ENCODE measurements around the gene CACNG6. TPM values are rescaled to one million over a fixed set of nuclear protein-coding genes. Genes with fewer than 3 reads are reported as not detected.
"Not testable (repeated sequence)": the region's sequence is repeated elsewhere in the genome, so short reads cannot be mapped to it uniquely, and the experiment has no call there.

Gene CACNG6, protein sequence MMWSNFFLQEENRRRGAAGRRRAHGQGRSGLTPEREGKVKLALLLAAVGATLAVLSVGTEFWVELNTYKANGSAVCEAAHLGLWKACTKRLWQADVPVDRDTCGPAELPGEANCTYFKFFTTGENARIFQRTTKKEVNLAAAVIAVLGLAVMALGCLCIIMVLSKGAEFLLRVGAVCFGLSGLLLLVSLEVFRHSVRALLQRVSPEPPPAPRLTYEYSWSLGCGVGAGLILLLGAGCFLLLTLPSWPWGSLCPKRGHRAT
- polyA plus RNA-seq (2013, experiment 1 of 2; ENCODE audit: insufficient read length): 0.18 TPM
- polyA plus RNA-seq (2013, experiment 2 of 2; ENCODE audit: insufficient read length): 0.83 TPM

DNA sequence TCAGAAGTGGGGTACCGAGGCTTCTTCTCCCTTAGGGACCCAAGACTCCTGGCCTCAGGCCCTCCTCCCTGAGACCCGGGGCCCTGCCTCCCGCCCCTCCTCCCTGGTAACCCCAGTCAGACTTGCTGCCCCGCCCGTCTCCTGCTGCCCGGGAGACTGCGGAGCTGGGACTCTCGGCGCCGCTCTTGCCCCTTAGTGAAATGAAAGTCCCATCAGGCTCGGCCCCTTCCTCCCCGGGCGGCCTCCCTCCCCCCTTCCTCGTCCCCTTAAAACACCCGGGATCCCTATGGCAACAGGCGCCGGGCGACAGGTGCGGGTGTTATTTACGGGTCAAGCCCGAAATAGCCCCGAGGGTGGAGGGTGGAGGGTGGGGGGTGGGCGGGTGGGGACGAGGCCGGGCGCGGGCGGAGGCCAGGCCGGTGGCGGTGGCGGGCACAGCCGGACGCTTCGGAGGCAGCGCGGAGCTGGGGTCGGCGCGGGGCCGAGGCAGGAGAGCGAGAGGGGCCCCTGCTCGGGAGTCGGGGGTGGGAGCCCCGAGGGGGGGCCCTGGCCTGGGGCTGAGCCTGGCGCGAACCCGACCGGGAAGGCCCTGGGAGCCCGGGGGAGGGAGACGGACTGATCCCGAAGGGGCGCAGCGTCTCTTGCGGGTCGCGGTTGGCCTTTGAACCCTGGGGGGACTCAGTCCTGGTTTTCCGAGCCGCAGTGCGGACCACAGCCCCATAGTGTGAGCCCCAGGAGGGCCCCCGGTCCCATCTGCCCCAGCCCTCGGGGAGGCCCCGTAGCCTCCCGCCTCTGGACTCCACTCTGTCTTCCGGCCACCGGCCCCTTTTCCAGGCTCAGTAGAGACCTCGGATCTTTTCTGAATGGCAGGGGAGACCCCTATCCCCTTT, at the start of gene CACNG6:
CACNG6 (plus strand) TSS at position 414 of the 890 bp plus-strand sequence. CDS start 1,241 bp downstream, outside the sequence.
- DNase-seq: no peak

DNA sequence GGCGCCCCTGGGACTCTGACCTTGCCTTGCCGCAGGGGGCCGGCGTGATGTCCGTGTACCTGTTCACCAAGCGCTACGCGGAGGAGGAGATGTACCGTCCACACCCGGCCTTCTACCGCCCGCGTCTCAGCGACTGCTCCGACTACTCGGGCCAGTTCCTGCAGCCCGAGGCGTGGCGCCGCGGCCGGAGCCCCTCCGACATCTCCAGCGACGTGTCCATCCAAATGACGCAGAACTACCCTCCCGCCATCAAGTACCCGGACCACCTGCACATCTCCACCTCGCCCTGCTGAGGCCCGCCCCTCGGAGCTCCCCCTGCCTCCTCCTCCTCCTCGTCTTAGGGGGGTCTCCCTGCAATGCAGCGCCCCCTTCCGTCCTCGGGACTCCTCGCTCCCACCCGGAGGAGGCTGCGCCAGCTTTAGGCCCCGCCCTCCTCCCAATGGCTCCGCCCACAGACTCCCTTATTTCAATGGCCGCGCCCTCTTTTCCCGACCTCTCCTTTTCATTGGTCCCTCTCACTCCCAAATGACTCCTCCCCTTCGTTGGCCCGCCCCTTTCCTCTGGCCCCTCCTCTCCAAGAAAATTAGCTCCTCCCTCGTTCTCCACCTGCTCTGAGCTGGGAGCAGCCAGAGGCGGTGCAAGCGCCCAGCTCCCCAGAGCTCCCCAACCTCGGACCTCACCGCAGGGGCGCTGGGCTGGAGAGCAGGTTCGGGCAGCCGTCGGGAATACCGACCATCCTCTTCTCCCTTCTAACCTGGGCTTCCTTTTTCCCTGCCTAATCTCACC, 49.2 kb upstream of the CACNG6 start:
- no peak for DNase-seq

DNA sequence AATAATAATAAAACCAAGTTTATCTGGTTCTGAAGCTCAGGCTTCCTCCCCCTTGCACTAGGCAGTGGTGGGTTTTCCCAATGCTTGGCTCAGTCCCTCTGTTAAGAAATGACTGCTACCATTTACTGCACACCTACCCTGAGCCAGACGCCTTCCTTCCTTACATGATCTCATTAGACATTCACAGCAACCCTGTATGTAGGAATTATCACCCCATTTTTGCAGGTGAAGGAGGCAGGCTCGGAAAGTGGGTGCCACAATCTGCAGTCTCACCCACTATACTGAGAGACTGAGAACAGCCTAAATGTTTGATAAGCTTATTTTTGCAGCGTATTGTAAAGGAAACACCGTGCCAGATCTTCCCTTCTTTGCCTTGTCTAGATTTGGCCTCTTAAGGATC, 47.0 kb upstream of the CACNG6 start:
- DNase-seq: no peak

DNA sequence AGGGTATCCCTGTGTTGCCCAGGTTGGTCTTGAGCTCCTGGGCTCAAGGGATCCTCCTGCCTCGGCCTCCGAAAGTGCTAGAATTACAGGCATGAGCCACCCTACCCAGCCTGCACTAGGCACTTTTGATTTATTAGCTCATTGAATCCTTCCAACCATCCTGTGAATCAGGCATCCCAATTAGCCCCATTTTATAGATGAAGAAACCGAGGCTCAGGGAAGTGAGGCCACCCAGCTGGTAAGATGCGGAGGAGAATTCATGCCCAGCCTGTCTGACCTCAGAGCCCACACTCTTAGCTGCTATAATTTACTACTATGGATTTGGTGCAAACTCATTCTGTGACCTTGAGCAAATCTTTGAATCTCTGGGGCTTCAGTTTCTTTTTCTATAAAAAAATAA, 46.5 kb upstream of the CACNG6 start:
- no peak for DNase-seq

DNA sequence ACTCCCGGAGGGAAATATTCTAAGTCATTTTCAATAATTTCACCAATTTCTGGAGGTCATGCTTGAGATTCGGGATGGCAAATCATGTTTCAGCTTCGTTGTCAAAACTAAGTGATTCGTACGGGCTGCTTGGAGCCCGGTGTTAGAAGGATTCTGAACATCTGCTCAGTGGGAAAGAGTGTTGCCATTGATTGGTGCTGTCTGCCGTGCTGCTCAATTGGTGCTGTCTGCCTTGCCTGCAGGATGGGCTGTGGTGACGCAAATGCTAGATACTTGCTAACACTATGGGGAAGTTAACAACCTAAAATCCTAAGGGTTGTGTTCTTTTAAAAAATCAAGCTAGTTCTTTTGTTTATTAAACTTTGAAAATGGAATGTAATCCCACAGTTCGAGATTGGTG, 46.0 kb upstream of the CACNG6 start:
- no peak for DNase-seq

DNA sequence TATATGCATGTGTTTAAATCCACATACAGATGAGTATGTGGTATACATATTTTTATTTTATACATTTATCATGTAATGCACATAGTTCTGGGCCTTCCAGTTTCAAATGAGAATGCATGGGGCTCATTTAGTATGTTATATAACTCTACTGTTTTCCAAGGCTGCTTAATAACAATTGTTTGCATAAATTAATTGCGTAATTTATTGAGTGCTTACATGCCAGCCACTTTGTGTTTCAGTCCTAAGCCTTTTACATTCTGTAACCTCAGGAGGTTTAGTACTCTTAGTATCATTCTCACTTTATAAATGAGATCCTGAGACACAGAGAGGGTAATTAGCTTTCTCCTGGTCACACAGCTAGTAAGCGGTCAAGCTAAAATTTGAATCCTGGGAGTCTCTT, 45.4 kb upstream of the CACNG6 start:
- DNase-seq: no peak

DNA sequence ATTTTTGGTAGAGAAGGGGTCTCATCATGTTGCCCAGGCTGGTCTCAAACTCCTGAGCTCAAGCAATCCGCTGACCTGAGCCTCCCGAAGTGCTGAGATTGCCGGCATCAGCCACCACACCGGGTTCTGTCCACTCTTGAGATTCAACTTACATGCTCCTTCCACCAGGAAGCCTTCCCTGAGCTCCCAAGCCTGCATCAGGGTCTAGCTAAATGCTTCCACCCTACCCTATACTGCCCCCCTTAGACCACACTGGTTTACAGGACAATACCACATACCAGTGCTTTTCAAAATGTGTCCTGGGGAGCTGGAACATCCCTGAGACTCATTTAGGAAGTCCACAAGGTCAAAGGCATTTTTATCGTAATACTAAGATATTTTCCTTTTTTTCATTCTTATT, 43.8 kb upstream of the CACNG6 start:
- DNase-seq: no peak

DNA sequence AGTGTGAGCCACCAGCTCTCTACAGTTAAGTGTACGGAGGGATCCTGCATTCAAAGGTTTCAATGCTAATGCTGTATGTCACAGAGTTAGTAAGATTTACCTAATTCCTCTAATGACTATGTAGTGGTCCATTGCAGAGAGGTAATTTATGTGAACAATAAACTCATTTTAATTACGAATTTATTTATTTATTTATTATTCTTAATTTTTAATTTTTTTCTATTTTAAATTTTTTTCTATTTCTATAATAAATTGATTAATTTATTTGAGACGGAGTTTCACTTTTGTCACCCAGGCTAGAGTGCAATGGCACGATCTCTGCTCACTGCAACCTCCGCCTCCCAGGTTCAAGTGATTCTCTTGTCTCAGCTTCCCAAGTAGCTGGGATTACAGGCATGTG, 42.8 kb upstream of the CACNG6 start:
- DNase-seq: not testable (repeated sequence)

DNA sequence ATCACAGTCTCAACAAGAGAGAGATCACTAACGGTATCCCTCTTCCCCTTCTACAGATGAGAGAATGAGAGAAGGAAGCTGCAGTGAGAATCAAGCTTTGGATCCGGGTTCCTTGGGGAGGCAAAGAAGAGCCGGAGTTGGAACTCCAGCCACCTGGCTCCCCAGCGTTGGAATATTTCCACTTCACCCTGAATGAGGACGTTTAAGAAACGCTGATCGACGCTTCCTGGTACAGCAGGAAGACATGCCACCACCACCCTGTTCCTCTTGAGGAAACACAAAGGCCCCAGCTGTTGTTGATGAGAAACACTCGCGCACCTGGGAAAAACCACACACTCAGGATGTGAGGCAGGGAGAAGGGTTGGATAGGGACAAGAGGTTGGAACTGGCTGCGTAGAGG, 40.0 kb upstream of the CACNG6 start:
- DNase-seq: no peak

DNA sequence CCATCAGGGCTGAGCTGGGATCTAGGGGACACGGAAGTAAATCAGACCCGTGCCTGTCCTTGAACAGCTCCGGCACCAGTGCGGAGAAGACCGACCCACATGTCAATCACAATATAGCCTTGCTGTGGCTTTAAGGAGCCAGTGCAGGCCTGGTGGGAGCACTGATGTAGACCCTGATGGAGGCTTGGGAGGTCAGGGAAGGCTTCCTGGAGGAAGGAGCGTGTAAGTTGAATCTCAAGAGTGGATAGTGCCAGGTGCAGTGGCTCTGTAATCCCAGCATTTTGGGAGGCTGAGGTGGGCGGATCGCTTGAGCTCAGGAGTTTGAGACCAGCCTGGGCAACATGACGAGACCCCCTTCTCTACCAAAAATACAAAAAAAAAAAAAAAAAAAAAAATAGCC, 39.5 kb upstream of the CACNG6 start:
- no peak for DNase-seq

DNA sequence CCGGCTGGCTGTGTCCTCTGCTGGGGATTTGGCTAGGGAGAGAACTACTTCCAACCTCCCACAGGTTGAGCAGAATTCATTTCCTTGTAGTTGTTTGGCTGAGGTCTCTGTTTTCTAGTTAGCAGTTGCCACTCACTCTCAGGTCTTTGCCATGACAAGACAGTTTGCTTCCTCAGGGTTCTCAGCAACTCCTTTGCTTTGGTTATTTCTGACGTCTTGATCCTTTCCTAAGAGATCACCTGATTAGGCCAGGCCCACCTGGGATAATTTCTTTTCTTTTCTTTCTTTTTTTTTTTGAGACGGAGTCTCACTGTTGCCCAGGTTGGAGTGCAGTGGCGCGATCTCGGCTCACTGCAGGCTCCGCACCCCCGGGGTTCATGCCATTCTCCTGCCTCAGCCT, 38.1 kb upstream of the CACNG6 start:
- DNase-seq: no peak

DNA sequence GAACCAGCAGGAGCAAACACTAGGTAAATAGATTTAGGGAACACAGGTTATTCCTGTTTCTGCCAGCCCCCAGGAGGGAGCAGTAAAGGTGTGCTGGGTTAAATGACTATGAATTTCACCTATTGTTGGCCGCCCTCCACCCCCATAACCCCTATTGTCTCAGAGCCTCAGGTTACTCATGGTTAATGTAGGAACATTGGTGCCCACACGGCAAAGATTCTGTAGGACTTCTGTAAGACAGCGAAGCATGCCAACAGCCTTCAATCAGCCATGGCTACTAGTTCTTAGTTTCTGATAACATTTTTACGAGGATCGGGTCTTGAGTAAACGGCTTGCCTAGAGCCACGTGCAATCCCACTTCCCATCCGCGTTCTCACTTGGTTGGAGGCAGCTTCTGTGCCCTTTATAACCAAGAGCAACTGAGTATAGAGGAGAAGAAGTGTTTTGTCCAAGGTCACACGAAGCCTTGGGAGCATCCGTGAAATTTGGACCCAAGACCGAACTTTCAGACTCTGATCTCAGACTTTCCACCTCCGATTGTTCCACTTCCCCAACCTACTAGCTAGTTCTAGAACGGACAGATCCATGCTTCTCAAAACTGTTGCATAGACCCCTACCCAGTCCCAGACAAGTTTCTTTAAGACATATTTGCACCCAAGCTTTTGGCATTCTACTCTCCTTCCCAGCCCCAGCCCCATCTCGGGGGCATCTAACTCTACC, 33.8 kb upstream of the CACNG6 start:
- DNase-seq: no peak

DNA sequence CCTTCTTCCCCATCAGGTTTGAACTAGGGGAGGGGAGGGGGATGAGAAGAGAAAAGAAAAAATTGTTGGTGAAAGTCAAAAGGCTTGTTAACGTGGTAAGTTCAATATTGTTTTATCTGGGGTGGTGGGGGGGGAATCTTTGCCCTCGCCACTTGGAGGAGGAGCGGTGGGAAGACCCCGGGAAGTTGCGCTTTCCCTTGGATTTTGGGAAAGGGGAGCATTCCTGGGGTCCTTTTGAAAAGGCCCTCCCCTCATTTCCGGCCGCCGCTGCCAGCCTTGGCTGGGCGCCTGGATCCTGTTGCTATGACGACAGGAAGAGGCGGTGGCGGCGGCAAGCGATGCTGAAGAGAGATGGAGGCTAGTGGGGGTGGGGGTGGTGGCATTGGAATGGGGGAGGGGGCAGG, 33.3 kb upstream of the CACNG6 start:
- DNase-seq: no peak

DNA sequence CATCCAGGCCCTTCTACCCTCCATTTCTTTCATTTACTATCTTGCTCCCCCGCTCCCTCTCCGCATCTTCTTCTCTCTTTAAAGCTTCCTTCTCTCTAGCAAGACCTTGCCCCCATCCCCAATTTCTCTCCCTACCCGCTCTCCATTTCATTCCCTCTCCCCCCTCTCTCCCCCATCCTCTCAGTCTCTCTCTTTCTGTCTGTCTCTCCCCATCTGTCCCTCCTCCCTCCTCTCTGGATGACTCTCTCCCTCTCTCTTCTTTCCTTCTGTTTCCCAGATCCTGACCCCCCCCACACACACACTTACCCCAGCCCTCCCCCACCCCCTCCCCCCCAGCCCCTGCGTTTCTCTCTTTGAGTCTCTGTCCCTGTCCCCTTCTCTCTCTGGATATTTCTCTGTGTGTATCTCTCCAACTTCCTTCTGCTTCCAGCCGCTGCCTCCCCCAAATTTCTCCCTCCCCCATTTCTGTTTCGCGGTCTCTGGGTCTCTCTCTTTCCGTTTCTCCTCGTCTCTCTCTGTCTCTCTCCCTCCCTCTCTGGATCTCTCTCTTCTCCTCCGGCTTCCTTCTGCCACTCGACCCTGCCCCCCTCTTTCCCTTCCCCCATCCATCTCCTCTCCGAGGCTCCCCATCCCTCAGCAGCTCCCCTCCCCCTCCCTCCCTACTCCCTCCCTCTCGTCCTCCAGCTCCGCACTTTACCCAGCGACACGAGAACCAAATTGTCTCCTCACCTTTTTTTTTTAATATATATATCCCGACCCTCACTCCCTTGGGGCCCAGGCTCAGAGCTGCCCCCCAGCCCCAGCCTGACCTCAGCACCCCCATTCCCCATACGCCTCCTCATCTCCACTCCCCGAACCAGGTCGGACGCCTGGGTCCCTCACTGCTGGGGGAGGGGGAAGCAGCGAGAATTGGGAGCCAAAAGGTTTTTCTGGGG, 32.3 kb upstream of the CACNG6 start:
- DNase-seq: no peak

DNA sequence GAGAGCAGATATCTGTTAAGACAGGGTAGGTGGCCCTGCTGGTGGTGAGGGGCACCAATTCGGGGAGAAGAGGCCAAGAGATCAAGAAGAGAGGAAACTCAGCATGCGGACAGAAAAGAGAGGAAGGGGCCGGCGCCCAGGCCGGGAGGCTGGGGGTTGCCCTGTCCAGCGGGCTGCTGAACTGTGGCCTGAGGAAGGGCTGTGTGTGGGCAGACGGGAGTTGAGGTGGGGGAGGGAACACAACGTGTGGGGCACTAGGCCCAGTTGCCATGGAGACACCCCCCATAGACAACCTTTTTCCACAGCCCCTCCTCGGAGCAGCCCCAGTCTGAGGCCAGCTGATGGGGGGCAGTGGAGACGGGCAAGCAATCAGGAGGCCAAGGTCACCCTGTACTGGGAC, 31.2 kb upstream of the CACNG6 start:
- no peak for DNase-seq

DNA sequence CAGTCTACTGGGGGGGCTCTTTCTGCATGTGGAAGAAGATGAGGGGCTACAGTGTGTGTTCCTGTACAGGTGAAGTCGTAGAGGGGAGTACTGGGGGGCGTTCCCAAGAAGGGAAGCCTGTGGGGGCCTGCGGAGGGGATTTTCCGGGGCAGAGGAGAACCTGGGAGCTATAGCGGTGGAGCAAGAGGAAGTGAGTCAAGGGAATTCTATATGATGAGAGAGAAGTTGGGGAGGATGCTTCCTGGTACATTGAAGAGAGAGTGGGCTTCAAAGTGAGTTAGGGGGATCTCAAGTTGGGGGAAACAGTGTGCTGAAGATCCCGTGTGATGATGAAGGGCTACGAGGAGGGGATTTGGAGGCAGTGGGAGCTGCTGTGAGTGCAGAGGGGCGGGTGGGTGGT, 30.6 kb upstream of the CACNG6 start:
- DNase-seq: no peak

DNA sequence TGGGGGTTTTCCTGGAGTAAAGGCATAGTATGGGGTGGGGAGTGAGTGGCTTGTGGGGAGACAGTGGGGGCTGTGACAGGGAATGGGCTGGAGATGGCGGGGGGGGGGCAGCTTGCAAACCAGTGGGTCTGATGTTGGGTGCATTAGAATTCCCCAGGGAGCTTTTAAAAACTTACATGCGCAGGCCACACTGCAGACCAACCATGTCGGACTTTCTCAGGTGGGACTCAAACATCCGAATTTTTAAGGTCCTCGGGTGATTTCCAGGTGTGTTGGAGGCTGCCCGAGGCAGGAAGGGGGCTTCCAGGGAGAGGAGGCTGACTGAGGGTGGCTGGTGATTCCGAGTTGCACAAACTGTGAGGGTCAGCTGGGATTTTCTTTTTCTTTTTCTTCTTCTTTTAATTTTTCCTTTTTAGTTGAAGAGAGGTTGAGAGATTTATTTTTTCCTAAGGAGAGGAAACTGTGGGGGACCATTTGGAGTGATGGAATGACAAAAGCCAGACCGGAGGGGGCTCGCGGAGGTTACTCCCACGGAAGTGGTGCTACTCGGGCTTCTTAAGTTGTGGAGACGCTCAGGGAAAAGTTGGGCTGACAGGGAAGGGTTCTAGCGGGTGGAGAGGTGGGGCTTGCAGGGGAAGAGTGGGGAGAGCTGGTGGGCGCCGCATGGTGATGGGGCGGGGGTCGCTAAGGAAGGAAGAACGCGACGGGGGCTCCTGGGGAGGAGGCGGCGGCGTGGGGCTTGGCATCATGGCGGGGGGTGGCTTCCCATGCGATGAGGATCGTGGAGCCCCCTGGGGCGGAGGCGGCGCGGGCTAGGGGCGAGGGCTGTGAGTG, 29.7 kb upstream of the CACNG6 start:
- no peak for DNase-seq

DNA sequence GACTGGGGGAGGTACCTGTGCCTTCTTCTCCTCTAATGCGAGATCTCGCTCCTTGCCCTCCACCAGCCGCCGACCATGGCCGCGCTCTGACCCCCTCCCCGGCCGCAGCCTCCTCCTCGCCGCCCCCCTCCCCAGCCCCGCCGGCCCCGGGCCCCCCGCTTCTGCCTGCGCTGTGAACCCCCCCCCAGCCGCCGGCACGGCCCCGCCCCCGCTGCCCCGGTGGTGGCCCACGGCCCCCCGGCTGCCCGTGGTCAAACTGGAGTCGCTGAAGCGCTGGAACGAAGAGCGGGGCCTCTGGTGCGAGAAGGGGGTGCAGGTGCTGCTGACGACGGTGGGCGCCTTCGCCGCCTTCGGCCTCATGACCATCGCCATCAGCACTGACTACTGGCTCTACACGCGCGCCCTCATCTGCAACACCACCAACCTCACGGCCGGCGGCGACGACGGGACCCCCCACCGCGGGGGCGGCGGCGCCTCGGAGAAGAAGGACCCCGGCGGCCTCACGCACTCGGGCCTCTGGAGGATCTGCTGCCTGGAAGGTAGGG, 28.5 kb upstream of the CACNG6 start, which contains the start of gene CACNG8:
CACNG8 (plus strand) TSS at position 51 of the 545 bp plus-strand sequence.
- no peak for DNase-seq

DNA sequence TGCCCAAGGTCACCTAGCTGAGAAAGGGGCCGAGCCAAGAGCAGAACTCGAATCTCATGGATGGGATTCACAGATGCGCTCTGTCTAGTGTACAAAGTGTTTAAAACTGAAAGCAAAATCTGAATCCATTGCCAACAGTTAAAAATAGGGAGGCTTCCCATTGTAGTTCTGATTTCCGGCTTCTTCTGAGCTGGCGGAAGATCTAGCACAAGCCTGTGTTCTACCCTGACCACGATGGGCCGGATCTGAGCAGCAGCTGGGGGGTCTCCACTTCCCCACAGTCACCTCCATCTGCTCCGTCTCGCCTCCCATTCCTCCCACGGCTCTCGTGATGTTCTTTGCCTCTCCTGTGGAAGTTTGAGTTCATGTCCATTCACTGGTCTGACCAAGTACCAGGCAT, 26.3 kb upstream of the CACNG6 start:
- no peak for DNase-seq

DNA sequence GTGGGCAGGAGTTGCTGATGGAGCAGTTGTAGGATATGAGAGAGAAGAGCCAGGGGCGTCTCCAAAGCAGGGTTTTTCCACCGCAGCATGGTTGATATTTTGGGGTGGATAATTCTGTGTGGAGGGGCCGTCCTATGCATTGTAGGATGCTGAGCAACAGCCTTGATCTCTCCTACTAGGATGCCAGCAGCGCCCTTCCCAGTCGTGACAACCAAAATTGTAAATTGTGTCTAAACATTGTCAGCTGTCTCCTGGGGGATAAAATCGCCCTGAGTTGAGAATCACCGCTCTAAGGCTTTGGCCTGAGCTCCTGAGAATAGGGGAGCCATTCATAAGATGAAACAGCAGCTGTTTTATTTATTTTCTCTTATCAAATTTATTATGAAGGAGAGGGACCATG, 24.5 kb upstream of the CACNG6 start:
- no peak for DNase-seq

Data from fibroblast of skin of scalp (primary cell).